HL-60/S4 treated with retinoic acid at 250 ng/mL for 4 days and 3 days (cell line): ENCODE measurements around the gene CHST11.
"Not testable (repeated sequence)": the region's sequence is repeated elsewhere in the genome, so short reads cannot be mapped to it uniquely, and the experiment has no call there.

Experiments
- in situ Hi-C: fragments of 300-500 bp; cut with MboI; formaldehyde crosslinking; loops from 2 replicates; pipeline ENCODE4 v1.7.0; 2022; ENCODE audit warnings: low sequenced_read_pairs

The CHST11 gene

GRCh38 chr12:104555648-104556047, 98.9 kb downstream of the CHST11 start:
- in situ Hi-C loops: no loop called here

- in situ Hi-C loops: no loop called here
Measured at GRCh38 chr12:104557488-104558195, 100.9 kb downstream of the CHST11 start.

GRCh38 chr12:104560881-104561280, 104.1 kb downstream of the CHST11 start:
- in situ Hi-C loops: no loop called here

- in situ Hi-C loops: no loop called here
Measured at GRCh38 chr12:104562763-104563162, 106.0 kb downstream of the CHST11 start.

GRCh38 chr12:104564662-104565061, 107.9 kb downstream of the CHST11 start:
- in situ Hi-C loops: not testable (repeated sequence)

GRCh38 chr12:104565606-104566243, 109.0 kb downstream of the CHST11 start:
- in situ Hi-C loops: no loop called here

GRCh38 chr12:104566244-104566993, 109.7 kb downstream of the CHST11 start:
- in situ Hi-C loops: no loop called here

- in situ Hi-C loops: no loop called here
Measured at GRCh38 chr12:104567832-104568486, 111.2 kb downstream of the CHST11 start.

GRCh38 chr12:104568487-104568868, 111.7 kb downstream of the CHST11 start:
- in situ Hi-C loops: no loop called here

GRCh38 chr12:104568935-104569334, 112.2 kb downstream of the CHST11 start:
- in situ Hi-C loops: no loop called here

- in situ Hi-C loops: no loop called here
Measured at GRCh38 chr12:104569346-104570173, 112.8 kb downstream of the CHST11 start.

GRCh38 chr12:104570174-104570907, 113.6 kb downstream of the CHST11 start:
- in situ Hi-C loops: no loop called here

GRCh38 chr12:104571328-104571727, 114.6 kb downstream of the CHST11 start:
- in situ Hi-C loops: no loop called here

GRCh38 chr12:104574353-104574752, 117.6 kb downstream of the CHST11 start:
- in situ Hi-C loops: not testable (repeated sequence)

- in situ Hi-C loops: not testable (repeated sequence)
Measured at GRCh38 chr12:104574758-104575157, 118.0 kb downstream of the CHST11 start.

- in situ Hi-C loops: no loop called here
Measured at GRCh38 chr12:104575442-104576186, 118.9 kb downstream of the CHST11 start.

GRCh38 chr12:104576187-104576778, 119.5 kb downstream of the CHST11 start:
- in situ Hi-C loops: no loop called here

- in situ Hi-C loops: no loop called here
Measured at GRCh38 chr12:104576980-104577580, 120.3 kb downstream of the CHST11 start.
